Ectodermal cell (in vitro differentiated cells): ENCODE results near the gene PLSCR4. TPM values are rescaled to one million over a fixed set of nuclear protein-coding genes. Genes with fewer than 3 reads are reported as not detected.
"Not testable (repeated sequence)": the region's sequence is repeated elsewhere in the genome, so short reads cannot be mapped to it uniquely, and the experiment has no call there.

ENCODE experiments used
- H3K27ac ChIP-seq: 2 replicates; pipeline ENCODE4 v1.7.0; 2013; ENCODE audit warnings: mild to moderate bottlenecking, low read depth, low read length; ENCODE audit not compliant: insufficient read depth, poor library complexity, severe bottlenecking
- H3K27me3 ChIP-seq: 2 replicates; pipeline ENCODE4 v1.7.0; 2013; ENCODE audit warnings: mild to moderate bottlenecking, low read length; ENCODE audit not compliant: insufficient read depth, control insufficient read depth, poor library complexity, severe bottlenecking
- H3K36me3 ChIP-seq: one replicate; pipeline ENCODE4 v1.7.0; 2013; ENCODE audit warnings: low read length; ENCODE audit not compliant: control insufficient read depth, insufficient read depth
- H3K4me1 ChIP-seq: one replicate; pipeline ENCODE4 v1.7.0; 2013; ENCODE audit warnings: low read length; ENCODE audit not compliant: control insufficient read depth, insufficient read depth
- H3K4me3 ChIP-seq: 2 replicates; pipeline ENCODE4 v1.7.0; 2013; ENCODE audit warnings: low read depth, low read length, control low read depth; ENCODE audit not compliant: insufficient read depth
- H3K9me3 ChIP-seq: 2 replicates; pipeline ENCODE4 v1.7.0; 2013; ENCODE audit warnings: mild to moderate bottlenecking, low read length, moderate library complexity; ENCODE audit not compliant: control insufficient read depth
- WGBS, 2 experiments: methylation state at CpG; one replicate each; pipeline ENCODE4 v1.1.7; 2013; ENCODE audit warnings: missing lambda C conversion rate in 2 of 2; 5-methylcytosine and 5-hydroxymethylcytosine counted together
- polyA plus RNA-seq, 4 experiments: library from polyadenylated mRNA; stranded (reverse); fragments of 50-300 nt; gene quantifications; one replicate each; pipeline ENCODE4 v1.2.3, GENCODE V29; 2013

PLSCR4 gene
- 1.7 TPM for polyA plus RNA-seq (2013, experiment 1 of 4)
- polyA plus RNA-seq (2013, experiment 2 of 4) = 1.2 TPM
- 1.1 TPM for polyA plus RNA-seq (2013, experiment 3 of 4)
- 1.5 TPM for polyA plus RNA-seq (2013, experiment 4 of 4)

- 2% methylated on average over 78 of the region's 78 CpGs for WGBS, 2 experiments
These were observed at the start of gene PLSCR4 for GRCh38 chr3:146250449-146251382. Gene PLSCR4 (minus strand): TSS chr3:146251105. CDS start chr3:146222071, 29,034 bp downstream.

GRCh38 chr3:146293401-146293800 lies 42.5 kb upstream of the PLSCR4 start:
- not testable (repeated sequence) for H3K27ac ChIP-seq, H3K4me3 ChIP-seq, H3K27me3 ChIP-seq, H3K36me3 ChIP-seq, H3K9me3 ChIP-seq, H3K4me1 ChIP-seq
- WGBS, 2 experiments = 91 to 96% methylated on average over 6 of the region's 6 CpGs

More at GRCh38 chr3:146250449-146251382, at the start of gene PLSCR4:
- Histone ChIP-seq H3K4me1 (no peaks in the 10 kb centered on the region), H3K27me3 (peaks cover 15% of the 10 kb centered on the region), H3K9me3 (no peaks in the 10 kb centered on the region), H3K4me3 (peak within 1 kb of the TSS; percentile 78), H3K36me3 (no peaks in the 10 kb centered on the region), H3K27ac (no peak within 1 kb of the TSS)

- H3K27ac ChIP-seq = no peak overlapping the region
- no peak overlapping the region for H3K4me3 ChIP-seq
These were observed 33.0 kb upstream of the PLSCR4 start for GRCh38 chr3:146283781-146284445.

GRCh38 chr3:146280864-146281263 lies 30.0 kb upstream of the PLSCR4 start:
- WGBS, 2 experiments = 85 to 92% methylated on average over 4 of the region's 4 CpGs
- Histone ChIP-seq H3K36me3 (no peaks in the 10 kb centered on the region), H3K4me3 (no peak overlapping the region), H3K9me3 (no peaks in the 10 kb centered on the region), H3K27me3 (no peaks in the 10 kb centered on the region), H3K27ac (no peak overlapping the region), H3K4me1 (no peaks in the 10 kb centered on the region)

More at GRCh38 chr3:146283781-146284445, 33.0 kb upstream of the PLSCR4 start:
- H3K36me3 ChIP-seq = no peaks in the 10 kb centered on the region
- H3K4me1 ChIP-seq = no peaks in the 10 kb centered on the region
- no peaks in the 10 kb centered on the region for H3K27me3 ChIP-seq
- 90 to 100% methylated on average over 1 of the region's 1 CpG for WGBS, 2 experiments
- H3K9me3 ChIP-seq = no peaks in the 10 kb centered on the region

- H3K9me3 ChIP-seq = no peaks in the 10 kb centered on the region
- H3K4me3 ChIP-seq = no peak overlapping the region
- H3K27me3 ChIP-seq = no peaks in the 10 kb centered on the region
- H3K36me3 ChIP-seq = no peaks in the 10 kb centered on the region
- no peak overlapping the region for H3K27ac ChIP-seq
- WGBS, 2 experiments = 79 to 82% methylated on average over 3 of the region's 3 CpGs
- H3K4me1 ChIP-seq = no peaks in the 10 kb centered on the region
These were observed 29.0 kb upstream of the PLSCR4 start for GRCh38 chr3:146279951-146280350.

GRCh38 chr3:146279013-146279412 lies 28.1 kb upstream of the PLSCR4 start:
- 97 to 100% methylated on average over 2 of the region's 2 CpGs for WGBS, 2 experiments
- no peak overlapping the region for H3K27ac ChIP-seq
- no peaks in the 10 kb centered on the region for H3K9me3 ChIP-seq
- no peaks in the 10 kb centered on the region for H3K4me1 ChIP-seq
- H3K4me3 ChIP-seq = no peak overlapping the region
- H3K36me3 ChIP-seq = no peaks in the 10 kb centered on the region
- H3K27me3 ChIP-seq = no peaks in the 10 kb centered on the region

- Histone ChIP-seq H3K27me3 (no peaks in the 10 kb centered on the region), H3K4me1 (no peaks in the 10 kb centered on the region), H3K9me3 (no peaks in the 10 kb centered on the region), H3K4me3 (no peak overlapping the region), H3K36me3 (no peaks in the 10 kb centered on the region), H3K27ac (no peak overlapping the region)
- WGBS, 2 experiments = 95 to 97% methylated on average over 2 of the region's 2 CpGs
These were observed 27.2 kb upstream of the PLSCR4 start for GRCh38 chr3:146277953-146278631.

GRCh38 chr3:146275476-146275875 lies 24.6 kb upstream of the PLSCR4 start:
- Histone ChIP-seq H3K4me3 (no peak overlapping the region), H3K4me1 (no peaks in the 10 kb centered on the region), H3K9me3 (no peaks in the 10 kb centered on the region), H3K27ac (no peak overlapping the region), H3K27me3 (no peaks in the 10 kb centered on the region), H3K36me3 (no peaks in the 10 kb centered on the region)
- WGBS, 2 experiments = 90 to 92% methylated on average over 3 of the region's 3 CpGs

GRCh38 chr3:146274833-146275232 lies 23.9 kb upstream of the PLSCR4 start:
- Histone ChIP-seq H3K4me1 (no peaks in the 10 kb centered on the region), H3K27ac (no peak overlapping the region)
- WGBS, 2 experiments = 91 to 94% methylated on average over 1 of the region's 1 CpG

More at GRCh38 chr3:146274833-146275232, 23.9 kb upstream of the PLSCR4 start:
- Histone ChIP-seq H3K36me3 (no peaks in the 10 kb centered on the region), H3K9me3 (no peaks in the 10 kb centered on the region), H3K27me3 (no peaks in the 10 kb centered on the region), H3K4me3 (no peak overlapping the region)
